Esophagus muscularis mucosa (tissue), 4 donors: ENCODE data around the gene CTDNEP1. TPM values are rescaled to one million over a fixed set of nuclear protein-coding genes. Genes with fewer than 3 reads are reported as not detected.

ENCODE experiments used
- DNase-seq: peaks from one replicate; pipeline ENCODE4 v3.0.0-alpha.2; 2017; ENCODE audit errors: extremely low spot score
- H3K27ac ChIP-seq, 4 donors: fragments of 200-600 bp; sonication (generic); replicated peaks in 1 of 4; 1 replicate in 3 of 4; 2 replicates in 1 of 4; pipeline ENCODE4 v1.5.1; 2016 to 2019; ENCODE audit warnings: mild to moderate bottlenecking in 1 of 4
- H3K27me3 ChIP-seq, 4 donors: fragments of 200-600 bp; sonication (generic); one replicate each; pipeline versions ENCODE4 v1.5.1 to v1.6.0; 2016 to 2019
- H3K36me3 ChIP-seq, 4 donors: fragments of 200-600 bp; sonication (generic); one replicate each; pipeline ENCODE4 v1.5.1; 2016 to 2019
- H3K4me1 ChIP-seq, 4 donors: fragments of 200-600 bp; sonication (generic); one replicate each; pipeline ENCODE4 v1.5.1; 2016 to 2019
- H3K4me3 ChIP-seq, 4 donors: fragments of 200-600 bp; sonication (generic); 1 replicate in 2 of 4; 2 replicates in 2 of 4; pipeline ENCODE4 v1.5.1; 2016 to 2019; ENCODE audit warnings: mild to moderate bottlenecking in 4 of 4, moderate library complexity in 1 of 4
- H3K9me3 ChIP-seq, 4 donors: fragments of 200-600 bp; sonication (generic); 1 replicate in 3 of 4; 2 replicates in 1 of 4; pipeline ENCODE4 v1.5.1; 2016 to 2019
- CTCF ChIP-seq, 3 experiments: fragments of 200-600 bp in 2 of 3; fragments of 450-650 bp in 1 of 3; sonication (generic) in 2 of 3; IDR thresholded peaks; one replicate each; pipeline ENCODE4 v1.5.1; 2017 to 2019; ENCODE audit warnings: antibody characterized with exemption in 3 of 3, mild to moderate bottlenecking in 2 of 3, moderate library complexity in 1 of 3
- EP300 ChIP-seq: sonication (generic); formaldehyde crosslinking; IDR thresholded peaks from one replicate; pipeline ENCODE4 v1.6.1; 2017; ENCODE audit warnings: antibody characterized with exemption
- POLR2A ChIP-seq: fragments of 450-650 bp; IDR thresholded peaks from one replicate; pipeline ENCODE4 v1.6.1; 2017; ENCODE audit warnings: antibody characterized with exemption, moderate library complexity, mild to moderate bottlenecking, low read depth
- POLR2AphosphoS5 ChIP-seq, 2 donors: sonication (generic); formaldehyde crosslinking; IDR thresholded peaks; one replicate each; pipeline ENCODE4 v1.6.1; 2017; ENCODE audit warnings: antibody characterized with exemption in 2 of 2
- WGBS: methylation state at CpG from one replicate; pipeline ENCODE4 v1.1.5; 2018; 5-methylcytosine and 5-hydroxymethylcytosine counted together
- intact Hi-C: fragments of 100-400 bp; cut with DNase I; formaldehyde crosslinking; loops from one replicate; pipeline ENCODE4 v1.15.1; 2023
- total RNA-seq, 4 donors: library from RNA; depleted of rRNA; stranded (reverse); fragments of >200 nt; gene quantifications; one replicate each; pipeline versions ENCODE4 v1.1.0 to v1.2.1, GENCODE V29; 2016

CTDNEP1 gene
- total RNA-seq, 4 donors from 2014 or later = 41.5 to 66.5 (median 46.6) TPM

GRCh38 chr17:7282752-7283321 lies 31.3 kb upstream of the CTDNEP1 start:
- Histone ChIP-seq H3K27me3 (peaks cover 0 to 7% (median 0%) of the 10 kb centered on the region in 4 donors), H3K27ac (peak overlapping the region; percentile 95 to 98 (median 96)), H3K9me3 (no peaks in the 10 kb centered on the region), H3K4me3 (peak overlapping the region; percentile 64 to 77 (median 69)), H3K4me1 (peaks cover 47 to 78% (median 73%) of the 10 kb centered on the region in 4 donors), H3K36me3 (peaks cover 26 to 42% (median 40%) of the 10 kb centered on the region in 4 donors)
- DNase-seq = no peak
- TF ChIP-seq POLR2AphosphoS5 (IDR thresholded peaks at IDR 0.05) (peak in 1 of 2 donors; percentile 73), CTCF (IDR thresholded peaks at IDR 0.05) (peak in 2 of 3 experiments; percentile 28 to 36), POLR2A (no peak), EP300 (no peak)
- 13% methylated on average over 4 of the region's 6 CpGs for WGBS
- intact Hi-C loops = no loop called here

GRCh38 chr17:7281953-7282751 lies 30.6 kb upstream of the CTDNEP1 start:
- Histone ChIP-seq H3K4me3 (peak overlapping the region; percentile 64 to 77 (median 69)), H3K27me3 (peaks cover 0 to 7% (median 0%) of the 10 kb centered on the region in 4 donors), H3K27ac (peak overlapping the region; percentile 95 to 98 (median 96)), H3K36me3 (peaks cover 26 to 35% (median 34%) of the 10 kb centered on the region in 4 donors), H3K4me1 (peaks cover 47 to 71% (median 66%) of the 10 kb centered on the region in 4 donors), H3K9me3 (no peaks in the 10 kb centered on the region)
- peak; percentile 43 for TF ChIP-seq POLR2A
- TF ChIP-seq CTCF (IDR thresholded peaks at IDR 0.05) = no peak
- TF ChIP-seq POLR2AphosphoS5 (IDR thresholded peaks at IDR 0.05) = peak; percentile 76 to 81
- intact Hi-C loops = no loop called here
- no peak for DNase-seq
- WGBS = 4% methylated on average over 21 of the region's 43 CpGs

- peaks cover 0 to 7% (median 0%) of the 10 kb centered on the region in 4 donors for H3K27me3 ChIP-seq
- H3K4me1 ChIP-seq = peaks cover 47 to 63% (median 58%) of the 10 kb centered on the region in 4 donors
- peak within 1 kb of the TSS; percentile 64 to 77 (median 69) for H3K4me3 ChIP-seq
- H3K27ac ChIP-seq = peak within 1 kb of the TSS; percentile 95 to 98 (median 96)
- WGBS = under 1% methylated on average over 39 of the region's 71 CpGs
- DNase-seq = peak; percentile 99
- intact Hi-C loops = no loop called here
- TF ChIP-seq CTCF (IDR thresholded peaks at IDR 0.05) (no peak), POLR2A (peak; percentile 86), EP300 (no peak), POLR2AphosphoS5 (IDR thresholded peaks at IDR 0.05) (peak; percentile 84 to 96)
- peaks cover 19 to 29% (median 27%) of the 10 kb centered on the region in 4 donors for H3K36me3 ChIP-seq
- H3K9me3 ChIP-seq = no peaks in the 10 kb centered on the region
These were observed 29.8 kb upstream of the CTDNEP1 start, which contains the start of gene SLC2A4 for GRCh38 chr17:7281074-7281952. SLC2A4 (plus strand) TSS chr17:7281718; CDS start chr17:7281935, 217 bp downstream.

- H3K4me3 ChIP-seq = peak overlapping the region; percentile 64 to 77 (median 69)
- peaks cover 14 to 21% (median 20%) of the 10 kb centered on the region in 4 donors for H3K36me3 ChIP-seq
- H3K27ac ChIP-seq = peak overlapping the region; percentile 95 to 98 (median 96)
- 4% methylated on average over 13 of the region's 29 CpGs for WGBS
- H3K4me1 ChIP-seq = peaks cover 45 to 56% (median 51%) of the 10 kb centered on the region in 4 donors
- intact Hi-C loops = loop anchor here (1.0 kb wide), 1 partner anchor 16 kb away; no protein-coding TSS in a partner anchor
- H3K9me3 ChIP-seq = no peaks in the 10 kb centered on the region
- TF ChIP-seq CTCF (IDR thresholded peaks at IDR 0.05) (peak in 2 of 3 experiments; percentile 95 to 98), POLR2AphosphoS5 (IDR thresholded peaks at IDR 0.05) (peak; percentile 50 to 77), POLR2A (peak; percentile 4), EP300 (no peak)
- H3K27me3 ChIP-seq = peaks cover 0 to 7% (median 0%) of the 10 kb centered on the region in 4 donors
- DNase-seq = peak; percentile 96
These were observed 29.1 kb upstream of the CTDNEP1 start for GRCh38 chr17:7280519-7281073.
